Measurements from ENCODE around the gene BCL11A. TPM values are rescaled to one million over a fixed set of nuclear protein-coding genes. Genes with fewer than 3 reads are reported as not detected.

BCL11A gene
- total RNA-seq, 1 donor from 2014 or later, result 2.2 TPM

GRCh38 chr2:60551240-60552077 lies 2.0 kb downstream of the BCL11A start:
- TF ChIP-seq, protein P1, sequence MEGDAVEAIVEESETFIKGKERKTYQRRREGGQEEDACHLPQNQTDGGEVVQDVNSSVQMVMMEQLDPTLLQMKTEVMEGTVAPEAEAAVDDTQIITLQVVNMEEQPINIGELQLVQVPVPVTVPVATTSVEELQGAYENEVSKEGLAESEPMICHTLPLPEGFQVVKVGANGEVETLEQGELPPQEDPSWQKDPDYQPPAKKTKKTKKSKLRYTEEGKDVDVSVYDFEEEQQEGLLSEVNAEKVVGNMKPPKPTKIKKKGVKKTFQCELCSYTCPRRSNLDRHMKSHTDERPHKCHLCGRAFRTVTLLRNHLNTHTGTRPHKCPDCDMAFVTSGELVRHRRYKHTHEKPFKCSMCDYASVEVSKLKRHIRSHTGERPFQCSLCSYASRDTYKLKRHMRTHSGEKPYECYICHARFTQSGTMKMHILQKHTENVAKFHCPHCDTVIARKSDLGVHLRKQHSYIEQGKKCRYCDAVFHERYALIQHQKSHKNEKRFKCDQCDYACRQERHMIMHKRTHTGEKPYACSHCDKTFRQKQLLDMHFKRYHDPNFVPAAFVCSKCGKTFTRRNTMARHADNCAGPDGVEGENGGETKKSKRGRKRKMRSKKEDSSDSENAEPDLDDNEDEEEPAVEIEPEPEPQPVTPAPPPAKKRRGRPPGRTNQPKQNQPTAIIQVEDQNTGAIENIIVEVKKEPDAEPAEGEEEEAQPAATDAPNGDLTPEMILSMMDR (conservative IDR thresholded peaks at IDR 0.05), result no peak
- H3K4me1 Mint-ChIP-seq, result peaks cover 36% of the 10 kb centered on the region
- peak overlapping the region; percentile 88 for H3K4me3 Mint-ChIP-seq
- no peak overlapping the region for H3K27ac Mint-ChIP-seq (ENCODE audit: unreplicated experiment)
- H3K9me3 Mint-ChIP-seq, result no peaks in the 10 kb centered on the region
- no peak for DNase-seq (ENCODE audit: low read depth, low spot score)
- peaks cover 97% of the 10 kb centered on the region for H3K27me3 Mint-ChIP-seq (ENCODE audit: low read depth)
- no peaks in the 10 kb centered on the region for H3K36me3 Mint-ChIP-seq (ENCODE audit: low read depth)

- Mint-ChIP-seq H3K4me3 (peak overlapping the region; percentile 88), H3K27ac (ENCODE audit: unreplicated experiment) (no peak overlapping the region), H3K36me3 (ENCODE audit: low read depth) (no peaks in the 10 kb centered on the region), H3K27me3 (ENCODE audit: low read depth) (peaks cover 97% of the 10 kb centered on the region), H3K4me1 (peaks cover 36% of the 10 kb centered on the region), H3K9me3 (no peaks in the 10 kb centered on the region)
- DNase-seq (ENCODE audit: low read depth, low spot score), result no peak
- TF ChIP-seq, protein P1 (conservative IDR thresholded peaks at IDR 0.05), result no peak
Observed at GRCh38 chr2:60550984-60551239, 2.5 kb downstream of the BCL11A start.

DNA sequence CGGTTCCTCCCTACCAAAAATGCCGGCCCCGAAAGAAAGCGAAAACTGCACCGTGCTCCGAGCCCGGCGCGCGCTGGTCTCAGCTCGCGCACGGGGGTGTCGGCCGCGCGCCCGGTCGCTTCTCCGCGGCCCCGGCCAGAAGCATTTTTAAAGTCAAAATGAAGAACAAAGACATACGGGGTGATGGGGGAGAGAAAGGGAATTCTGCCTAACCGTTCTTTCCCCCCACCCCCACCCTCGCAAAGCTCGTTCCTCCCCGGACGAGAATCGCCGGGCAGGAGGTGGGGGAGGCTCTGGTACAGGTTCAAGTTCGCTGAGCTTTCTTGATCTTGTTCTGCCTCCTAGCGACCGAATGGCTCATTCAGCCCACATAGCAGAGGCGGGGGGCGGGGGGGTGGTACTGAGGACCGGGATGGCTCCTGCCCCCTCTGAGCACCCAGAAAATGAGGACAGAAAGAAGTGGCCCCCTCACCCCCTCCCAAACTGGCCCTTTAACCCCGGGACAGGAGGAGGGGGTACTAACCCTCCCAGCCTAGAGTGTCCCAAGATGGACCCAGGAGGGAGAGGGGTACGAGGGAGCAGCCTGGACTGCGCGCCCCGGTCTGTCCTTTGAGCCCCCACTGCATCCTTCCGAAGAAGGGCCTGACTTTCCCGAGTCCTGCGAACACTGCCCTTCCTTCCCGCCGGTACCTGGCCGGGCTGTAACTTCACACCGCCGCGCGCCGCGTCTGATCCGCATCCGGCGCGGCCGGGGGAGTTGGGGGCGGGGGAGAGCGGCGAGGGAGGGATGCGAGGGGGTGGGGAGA lies 3.1 kb downstream of the BCL11A start:
- TF ChIP-seq, protein P1 (conservative IDR thresholded peaks at IDR 0.05), result peak; percentile 77
- peak; percentile 42 for DNase-seq (ENCODE audit: low read depth, low spot score)
- Mint-ChIP-seq H3K36me3 (ENCODE audit: low read depth) (no peaks in the 10 kb centered on the region), H3K4me3 (peak overlapping the region; percentile 92), H3K27me3 (ENCODE audit: low read depth) (peaks cover 97% of the 10 kb centered on the region), H3K4me1 (peaks cover 31% of the 10 kb centered on the region), H3K27ac (ENCODE audit: unreplicated experiment) (no peak overlapping the region), H3K9me3 (no peaks in the 10 kb centered on the region)

DNA sequence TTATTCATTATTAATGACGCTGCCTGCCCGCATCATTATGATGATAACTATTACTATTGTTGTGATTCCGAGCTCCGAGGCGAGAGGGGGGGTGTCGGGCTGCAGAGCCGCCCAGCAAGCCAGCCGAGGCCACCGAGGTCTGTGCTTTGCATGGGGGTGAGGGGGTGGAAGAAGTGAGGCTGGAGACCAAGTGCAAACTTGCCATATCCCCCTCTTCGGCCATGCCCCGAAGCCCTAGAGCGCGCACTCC lies 3.6 kb downstream of the BCL11A start:
- TF ChIP-seq, protein P1 (conservative IDR thresholded peaks at IDR 0.05), result no peak
- H3K9me3 Mint-ChIP-seq, result no peaks in the 10 kb centered on the region

GRCh38 chr2:60549238-60549927 lies 4.1 kb downstream of the BCL11A start:
- H3K27me3 Mint-ChIP-seq (ENCODE audit: low read depth), result peaks cover 97% of the 10 kb centered on the region
- no peak overlapping the region for H3K27ac Mint-ChIP-seq (ENCODE audit: unreplicated experiment)
- peak overlapping the region; percentile 92 for H3K4me3 Mint-ChIP-seq
- DNase-seq (ENCODE audit: low read depth, low spot score), result peak; percentile 37
- H3K4me1 Mint-ChIP-seq, result peaks cover 23% of the 10 kb centered on the region
- no peaks in the 10 kb centered on the region for H3K36me3 Mint-ChIP-seq (ENCODE audit: low read depth)
- H3K9me3 Mint-ChIP-seq, result no peaks in the 10 kb centered on the region
- TF ChIP-seq, protein P1 (conservative IDR thresholded peaks at IDR 0.05), result no peak

More for the DNA sequence above, 3.6 kb downstream of the BCL11A start:
- H3K36me3 Mint-ChIP-seq (ENCODE audit: low read depth), result no peaks in the 10 kb centered on the region
- peak overlapping the region; percentile 92 for H3K4me3 Mint-ChIP-seq
- peaks cover 97% of the 10 kb centered on the region for H3K27me3 Mint-ChIP-seq (ENCODE audit: low read depth)
- no peak overlapping the region for H3K27ac Mint-ChIP-seq (ENCODE audit: unreplicated experiment)
- H3K4me1 Mint-ChIP-seq, result peaks cover 26% of the 10 kb centered on the region
- no peak for DNase-seq (ENCODE audit: low read depth, low spot score)

All from neural crest cell (in vitro differentiated cells).